Measurements from ENCODE around the gene FAM47C.
"Not testable (repeated sequence)": the region's sequence is repeated elsewhere in the genome, so short reads cannot be mapped to it uniquely, and the experiment has no call there.

The FAM47C gene

DNA sequence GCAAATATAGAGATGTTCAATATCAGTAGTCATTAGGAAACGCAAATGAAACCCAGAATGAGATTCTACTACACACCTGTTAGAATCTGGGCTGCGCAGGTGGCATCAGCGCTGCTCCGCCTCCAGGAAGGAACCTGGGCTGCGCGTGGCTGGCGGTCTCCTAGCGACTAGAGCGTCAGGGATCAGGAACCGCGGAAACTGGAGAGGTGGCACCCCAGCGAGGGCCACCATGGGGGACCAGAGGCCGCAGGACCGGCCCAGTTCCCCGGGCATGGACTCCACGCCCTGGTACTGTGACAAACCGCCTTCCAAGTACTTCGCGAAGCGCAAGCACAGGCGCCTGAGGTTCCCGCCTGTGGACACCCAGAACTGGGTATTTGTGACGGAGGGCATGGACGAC, at the start of gene FAM47C:
Gene FAM47C, plus strand, starts transcription at position 185 of the 400 bp plus-strand sequence. Its CDS starts 45 bp downstream, at position 230.
- intact Hi-C loops (cut with DNase I) = not testable (repeated sequence)
- DNase-seq = peak in 1 of 10 donors; percentile 37

- no peak for DNase-seq
- intact Hi-C loops (cut with DNase I) = no loop called here
These were observed 46.6 kb upstream of the FAM47C start for GRCh38 chrX:36961590-36961989.

DNA sequence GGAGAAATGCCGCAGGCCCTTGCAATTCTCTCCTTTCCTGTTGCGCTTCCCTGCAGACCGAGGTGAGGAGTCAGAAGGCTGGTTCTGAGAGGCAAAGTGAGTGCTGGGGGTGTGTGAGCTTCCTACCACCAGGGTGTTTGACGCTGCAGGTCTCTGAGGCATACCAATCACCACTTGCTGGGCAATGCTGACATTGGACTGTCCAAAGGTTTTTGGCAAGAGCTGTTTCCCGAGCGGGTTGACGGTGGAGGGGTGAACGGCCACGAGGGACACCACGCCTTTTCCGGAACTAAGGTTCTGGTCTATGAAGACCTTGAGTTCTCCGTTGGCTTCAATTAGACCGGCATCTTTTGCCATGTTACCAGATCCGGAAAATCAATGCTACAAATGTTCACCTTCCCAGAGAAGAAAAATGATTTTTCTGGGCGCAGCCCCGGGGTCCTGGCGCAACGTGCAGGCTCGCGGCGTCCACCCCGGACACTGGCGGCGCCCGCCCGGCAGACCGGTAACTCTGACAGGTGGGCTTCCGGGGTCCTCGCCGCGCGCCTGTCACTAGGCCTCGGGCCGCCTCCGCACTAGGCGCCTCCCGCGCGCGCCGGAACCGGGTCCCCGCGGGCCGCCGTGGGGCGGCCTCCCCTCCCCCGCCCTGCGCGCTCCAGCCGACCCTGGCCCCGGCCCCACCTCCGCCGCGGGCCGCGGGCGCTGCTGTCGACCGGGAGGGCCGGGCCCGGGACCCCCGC, 44.9 kb upstream of the FAM47C start:
- DNase-seq = peak in 1 of 10 donors; percentile 79
- intact Hi-C loops (cut with DNase I) = no loop called here

- no peak for DNase-seq
- intact Hi-C loops (cut with DNase I) = no loop called here
These were observed 44.3 kb upstream of the FAM47C start for GRCh38 chrX:36963852-36964251.

- DNase-seq = no peak
- intact Hi-C loops (cut with DNase I) = no loop called here
These were observed 34.6 kb upstream of the FAM47C start for GRCh38 chrX:36973575-36973974.

GRCh38 chrX:36974911-36975310, 33.3 kb upstream of the FAM47C start:
- DNase-seq = peak in 1 of 10 donors; percentile 59
- intact Hi-C loops (cut with DNase I) = no loop called here

DNA sequence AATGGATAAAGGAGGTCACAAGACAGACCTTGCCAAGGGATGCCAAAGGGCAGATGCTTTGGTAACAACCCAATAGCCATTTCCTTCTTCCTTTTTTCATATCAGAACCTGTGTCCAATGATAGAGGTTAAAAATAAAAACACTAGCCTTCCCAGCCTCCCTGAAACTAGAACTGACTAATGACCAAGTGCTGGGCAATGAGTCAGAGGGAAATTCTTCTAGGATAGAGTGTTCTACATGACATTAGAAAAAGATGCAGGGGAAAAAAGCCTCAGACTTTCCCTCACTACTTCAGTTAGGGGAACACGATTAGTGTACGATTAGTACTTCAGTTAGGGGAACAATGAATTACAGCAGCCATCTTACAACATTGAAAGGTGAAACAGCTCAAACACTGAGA, 29.3 kb upstream of the FAM47C start:
- intact Hi-C loops (cut with DNase I) = no loop called here

DNA sequence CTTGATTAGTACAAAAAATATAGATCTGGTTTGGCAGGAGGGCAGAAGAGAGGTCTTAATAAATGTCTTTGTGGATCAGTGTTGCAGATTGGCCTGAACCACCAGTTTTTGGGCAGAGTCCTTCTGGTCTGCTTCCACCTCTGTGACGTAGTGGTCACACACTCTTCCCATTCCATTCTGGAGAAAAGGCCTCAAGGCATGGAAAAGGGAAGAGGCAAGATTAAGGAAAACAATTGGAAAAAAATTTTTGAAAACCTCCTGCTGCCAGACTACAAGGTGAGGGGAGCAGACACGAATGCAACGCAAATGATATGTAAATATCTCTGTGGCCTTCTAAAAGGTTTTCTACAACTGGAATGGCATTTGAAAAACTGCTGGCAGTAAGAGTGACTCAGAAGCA, 24.3 kb upstream of the FAM47C start:
- intact Hi-C loops (cut with DNase I) = no loop called here
- DNase-seq = no peak

More for the DNA sequence above, 29.3 kb upstream of the FAM47C start:
- DNase-seq = no peak

- intact Hi-C loops (cut with DNase I) = not testable (repeated sequence)
- DNase-seq = peak in 3 of 10 donors; percentile 59 to 75 (median 69)
These were observed 22.6 kb upstream of the FAM47C start for GRCh38 chrX:36985416-36986209.

GRCh38 chrX:36986231-36986630, 21.9 kb upstream of the FAM47C start:
- intact Hi-C loops (cut with DNase I) = no loop called here
- DNase-seq = peak in 2 of 10 donors; percentile 60 to 73

DNA sequence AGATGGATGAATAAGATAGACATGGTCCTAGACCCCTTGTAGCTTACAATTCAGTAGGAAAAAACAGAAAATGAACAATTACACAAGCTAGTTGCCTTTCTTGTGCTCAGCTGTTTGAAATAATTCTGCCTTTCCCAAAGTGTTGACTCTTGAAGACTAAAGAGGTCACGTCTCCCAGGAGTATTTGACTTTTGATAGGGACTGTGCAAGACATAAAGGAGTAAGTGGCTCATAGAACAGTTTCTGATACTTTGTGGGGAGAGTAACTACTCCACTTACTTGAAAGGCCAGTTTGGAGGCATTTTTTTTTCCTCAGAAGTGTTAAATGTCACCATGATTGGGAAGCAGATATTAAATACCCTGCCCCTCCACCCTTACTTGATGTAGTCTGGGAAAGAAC, 21.0 kb upstream of the FAM47C start:
- intact Hi-C loops (cut with DNase I) = not testable (repeated sequence)

DNA sequence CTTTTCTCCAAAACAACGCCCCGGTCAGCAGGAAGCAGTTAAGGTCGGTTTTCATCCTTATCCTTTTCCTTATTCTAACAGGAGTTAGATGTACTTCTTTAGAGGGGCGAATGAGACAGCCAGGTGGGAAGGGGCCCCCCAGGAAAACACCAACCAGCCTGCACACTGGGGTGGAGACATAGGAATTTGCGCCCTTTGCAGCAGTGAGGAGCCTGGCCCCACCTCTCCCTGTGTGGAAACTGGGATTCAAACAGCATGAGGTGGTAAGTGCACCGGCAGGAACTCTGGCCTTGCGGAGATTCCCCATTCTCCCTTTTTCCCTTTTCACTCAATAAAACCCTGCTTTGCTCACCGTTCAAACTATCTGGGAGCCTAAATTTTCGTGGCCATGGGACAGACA, 8.0 kb upstream of the FAM47C start:
- intact Hi-C loops (cut with DNase I) = no loop called here
- peak in 1 of 10 donors; percentile 37 for DNase-seq

More for the DNA sequence above, 21.0 kb upstream of the FAM47C start:
- DNase-seq = not testable (repeated sequence)

GRCh38 chrX:37010496-37010895, 2.3 kb downstream of the FAM47C start:
- DNase-seq = peak in 2 of 10 donors; percentile 53 to 69
- intact Hi-C loops (cut with DNase I) = no loop called here

DNA sequence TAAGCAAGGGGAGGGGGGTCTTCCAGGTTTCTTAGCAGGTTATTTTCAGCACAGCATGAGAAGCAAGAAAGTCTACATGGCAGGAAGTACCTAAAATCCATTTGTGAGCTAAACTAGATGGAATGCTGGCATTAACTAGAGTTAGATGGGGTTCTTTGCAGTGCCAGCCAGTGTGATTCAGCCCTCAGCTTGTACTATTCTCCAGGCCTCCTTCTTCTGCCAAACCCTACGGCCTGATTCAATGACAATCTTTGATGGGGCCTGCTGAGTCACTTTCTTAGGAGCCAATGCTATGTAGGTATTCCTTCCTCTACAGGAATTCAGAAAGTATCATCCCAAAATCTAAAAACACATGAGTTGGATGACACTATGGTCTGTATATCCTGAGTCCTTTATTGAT, 26.1 kb downstream of the FAM47C start:
- intact Hi-C loops (cut with DNase I); DNase-seq: not testable (repeated sequence)

- intact Hi-C loops (cut with DNase I); DNase-seq: not testable (repeated sequence)
These were observed 28.6 kb downstream of the FAM47C start for GRCh38 chrX:37036674-37037220.

DNA sequence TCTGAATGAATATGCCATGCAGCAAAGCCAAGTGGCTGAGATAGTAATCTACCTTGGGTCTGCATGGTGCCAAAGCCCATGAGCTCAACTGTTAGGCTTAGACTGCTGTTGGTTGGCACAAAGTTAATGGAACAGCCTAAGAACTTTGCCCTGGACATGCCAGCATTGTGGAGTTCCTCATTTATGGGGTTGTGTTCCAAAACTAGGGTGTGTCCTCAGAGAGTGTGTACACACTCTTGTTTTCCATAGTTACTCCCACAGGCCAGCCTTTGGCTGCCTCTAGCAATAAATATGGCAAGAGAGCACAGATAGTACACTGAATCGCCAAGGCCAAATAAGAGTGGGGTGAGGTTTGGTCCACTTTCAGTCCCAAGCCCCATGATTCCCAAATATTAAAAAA, 30.6 kb downstream of the FAM47C start:
- DNase-seq; intact Hi-C loops (cut with DNase I): not testable (repeated sequence)

GRCh38 chrX:37042956-37043885, 35.1 kb downstream of the FAM47C start:
- intact Hi-C loops (cut with DNase I) = not testable (repeated sequence)
- peak in 3 of 10 donors; percentile 5 to 76 (median 75) for DNase-seq

DNA sequence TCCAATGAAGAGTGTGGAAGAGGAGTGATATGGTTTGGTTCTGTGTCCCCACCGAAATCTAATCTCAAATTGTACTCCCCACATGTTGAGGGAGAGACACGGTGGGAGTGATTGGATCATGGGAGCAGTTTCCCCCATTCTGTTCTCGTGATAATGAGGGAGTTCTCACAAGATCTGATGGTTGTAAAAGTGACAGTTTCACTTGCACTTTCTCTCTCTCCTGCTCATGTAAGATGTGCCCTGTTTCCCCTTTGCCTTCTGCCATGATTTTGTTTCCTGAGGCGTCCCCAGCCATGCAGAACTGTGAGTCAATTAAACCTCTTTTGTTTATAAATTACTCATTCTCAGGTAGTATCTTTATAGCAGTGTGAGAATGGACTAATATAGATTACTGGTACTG, 39.6 kb downstream of the FAM47C start:
- intact Hi-C loops (cut with DNase I) = no loop called here
- no peak for DNase-seq

GRCh38 chrX:37057572-37057971, 49.4 kb downstream of the FAM47C start:
- DNase-seq; intact Hi-C loops (cut with DNase I): not testable (repeated sequence)

DNA sequence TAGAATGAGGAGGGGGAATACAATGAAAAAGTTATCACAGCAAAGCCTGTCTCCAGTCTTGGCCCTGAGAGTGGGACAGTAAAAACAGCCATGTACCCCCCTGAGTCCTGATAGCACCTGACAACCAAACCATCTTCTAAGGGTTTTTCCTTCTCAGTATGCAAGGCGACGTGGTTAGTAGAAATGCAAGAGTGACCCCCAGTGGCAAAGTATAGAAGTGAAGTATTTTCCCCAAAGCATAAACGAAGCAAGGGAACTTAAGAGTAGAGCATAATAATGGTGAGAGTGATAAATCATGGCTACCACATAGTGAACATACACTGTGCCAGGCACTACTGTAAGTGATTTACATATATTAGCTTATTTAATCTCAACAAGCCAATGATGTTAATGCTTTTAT, 52.8 kb downstream of the FAM47C start:
- intact Hi-C loops (cut with DNase I) = no loop called here
- peak in 1 of 10 donors; percentile 1 for DNase-seq
